ENCODE data around the gene C2CD2L.
A peak's percentile ranks its signal among the peaks of the same experiment; 100 is the strongest.
"Not testable (repeated sequence)": the region's sequence is repeated elsewhere in the genome, so short reads cannot be mapped to it uniquely, and the experiment has no call there.

Gene C2CD2L

GRCh38 chr11:119106564-119107537 lies at the start of gene C2CD2L:
Gene C2CD2L, plus strand, starts transcription at chr11:119107344. Its CDS starts 398 bp downstream, at chr11:119107742.
- peak; percentile 95 for DNase-seq

- DNase-seq, result not testable (repeated sequence)
These were observed 48.0 kb upstream of the C2CD2L start for GRCh38 chr11:119059128-119059527.

DNA sequence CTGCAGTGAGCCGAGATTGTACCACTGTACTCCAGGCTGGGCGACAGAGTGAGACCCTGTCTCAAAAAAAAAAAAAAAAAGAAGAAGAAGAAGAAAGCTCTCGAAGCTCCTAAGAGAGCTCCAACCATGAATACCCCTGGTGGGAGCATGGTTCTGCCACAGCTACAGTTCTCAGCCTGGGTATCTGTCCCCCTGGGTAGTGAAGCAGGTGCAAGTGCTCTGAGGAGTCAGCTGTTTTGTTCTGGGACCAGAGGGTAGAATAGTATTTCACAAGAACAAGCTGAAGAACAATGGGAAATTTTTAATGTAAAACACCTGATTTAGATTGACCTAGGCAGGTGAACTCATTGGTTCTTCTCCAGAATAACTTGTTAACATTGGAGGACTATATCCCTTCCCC lies 45.9 kb upstream of the C2CD2L start:
- DNase-seq, result no peak

- DNase-seq, result no peak
These were observed 44.4 kb upstream of the C2CD2L start for GRCh38 chr11:119062779-119063178.

DNA sequence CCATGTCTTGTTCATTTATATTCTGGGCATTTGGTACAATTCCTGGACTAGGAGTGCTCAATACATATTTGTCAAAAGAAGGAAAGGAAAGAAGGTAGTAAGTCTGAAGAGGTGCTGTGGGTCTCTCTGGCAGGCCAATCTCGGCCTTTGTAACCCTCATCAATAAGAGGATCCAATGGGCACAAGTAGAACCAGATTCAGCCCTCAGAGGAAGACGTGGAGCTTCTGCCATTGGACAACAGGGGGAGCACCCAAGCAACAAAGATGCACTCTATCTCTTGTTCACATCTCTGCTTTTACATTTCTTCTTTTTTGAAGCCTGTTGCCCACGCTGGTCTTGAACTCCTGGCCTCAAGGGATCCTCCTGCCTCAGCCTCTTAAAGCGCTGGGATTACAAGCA lies 41.8 kb upstream of the C2CD2L start:
- DNase-seq, result no peak

GRCh38 chr11:119067371-119068222 lies 39.5 kb upstream of the C2CD2L start, which contains the start of gene VPS11:
Gene VPS11, plus strand, starts transcription at chr11:119067818. Its CDS starts 6 bp downstream, at chr11:119067824.
- DNase-seq, result peak; percentile 98

DNA sequence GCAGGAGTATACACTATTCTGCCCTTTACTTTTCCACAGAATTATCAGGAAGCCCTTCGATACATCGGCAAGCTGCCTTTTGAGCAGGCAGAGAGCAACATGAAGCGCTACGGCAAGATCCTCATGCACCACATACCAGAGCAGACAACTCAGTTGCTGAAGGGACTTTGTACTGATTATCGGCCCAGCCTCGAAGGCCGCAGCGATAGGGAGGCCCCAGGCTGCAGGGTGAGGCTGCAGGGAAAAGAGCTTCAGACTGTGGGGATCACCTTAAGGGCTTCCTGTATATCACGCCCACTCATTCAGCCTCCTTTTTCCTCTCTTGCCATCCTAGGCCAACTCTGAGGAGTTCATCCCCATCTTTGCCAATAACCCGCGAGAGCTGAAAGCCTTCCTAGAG lies 29.3 kb upstream of the C2CD2L start:
- DNase-seq, result no peak

- no peak for DNase-seq
These were observed 28.3 kb upstream of the C2CD2L start for GRCh38 chr11:119078675-119079420.

GRCh38 chr11:119081682-119082260 lies 25.4 kb upstream of the C2CD2L start:
- DNase-seq, result no peak

- DNase-seq, result peak; percentile 97
These were observed 22.3 kb upstream of the C2CD2L start, which contains the start of gene HMBS for GRCh38 chr11:119084663-119085436. Gene HMBS, plus strand, starts transcription at chr11:119084881. Its CDS starts 153 bp downstream, at chr11:119085034.

GRCh38 chr11:119085437-119085847 lies 21.7 kb upstream of the C2CD2L start:
- DNase-seq, result no peak

- DNase-seq, result no peak
These were observed 20.0 kb upstream of the C2CD2L start for GRCh38 chr11:119087123-119087522.

DNA sequence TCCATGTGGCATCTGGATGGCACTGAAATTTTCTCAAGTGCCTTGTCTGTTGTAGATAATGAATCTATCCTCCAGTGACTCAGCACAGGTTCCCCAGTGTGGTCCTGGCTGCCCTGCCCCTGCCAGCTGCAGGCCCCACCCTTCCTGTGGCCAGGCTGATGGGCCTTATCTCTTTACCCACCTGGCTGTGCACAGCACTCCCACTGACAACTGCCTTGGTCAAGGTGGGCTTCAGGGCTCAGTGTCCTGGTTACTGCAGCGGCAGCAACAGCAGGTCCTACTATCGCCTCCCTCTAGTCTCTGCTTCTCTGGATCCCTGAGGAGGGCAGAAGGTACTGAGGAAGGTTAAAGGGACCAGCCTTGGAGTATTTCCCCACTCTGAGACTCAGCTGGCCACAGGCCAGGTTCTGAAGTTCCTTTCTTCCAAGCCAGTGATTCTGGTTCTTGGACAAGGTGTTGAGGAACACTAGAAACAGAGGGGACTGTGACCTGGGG lies 19.4 kb upstream of the C2CD2L start:
- DNase-seq, result no peak

DNA sequence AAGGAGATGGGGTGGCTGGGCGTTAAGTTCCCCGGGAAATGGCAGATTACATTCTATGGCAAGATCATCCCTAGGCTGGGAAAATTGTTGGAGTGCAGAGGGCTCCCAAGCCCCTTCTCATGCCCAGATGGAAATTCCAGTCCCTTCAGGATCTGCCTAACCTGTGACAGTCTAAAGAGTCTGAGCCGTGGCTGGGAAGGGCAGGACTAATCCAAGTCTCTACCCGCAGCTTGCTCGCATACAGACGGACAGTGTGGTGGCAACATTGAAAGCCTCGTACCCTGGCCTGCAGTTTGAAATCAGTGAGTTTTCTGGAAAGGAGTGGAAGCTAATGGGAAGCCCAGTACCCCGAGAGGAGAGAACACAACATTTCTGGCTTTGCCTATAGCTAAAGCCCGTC lies 18.7 kb upstream of the C2CD2L start:
- no peak for DNase-seq

- no peak for DNase-seq
These were observed 17.8 kb upstream of the C2CD2L start for GRCh38 chr11:119089319-119089718.

DNA sequence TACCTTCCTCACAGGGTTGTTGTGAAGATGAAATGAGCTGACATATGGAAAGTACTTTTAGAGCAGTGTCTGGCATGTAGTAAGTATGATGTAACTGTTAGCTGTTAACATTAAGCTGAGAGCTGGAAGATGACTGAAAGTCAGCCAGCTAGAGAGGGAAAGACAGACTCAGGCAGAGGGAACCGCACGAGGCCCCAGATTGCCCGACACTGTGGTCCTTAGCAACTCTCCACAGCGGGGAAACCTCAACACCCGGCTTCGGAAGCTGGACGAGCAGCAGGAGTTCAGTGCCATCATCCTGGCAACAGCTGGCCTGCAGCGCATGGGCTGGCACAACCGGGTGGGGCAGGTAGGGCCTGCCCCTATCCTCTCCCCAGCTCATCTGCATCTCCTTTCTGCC lies 16.0 kb upstream of the C2CD2L start:
- no peak for DNase-seq

- no peak for DNase-seq
These were observed 14.9 kb upstream of the C2CD2L start for GRCh38 chr11:119091966-119092879.

DNA sequence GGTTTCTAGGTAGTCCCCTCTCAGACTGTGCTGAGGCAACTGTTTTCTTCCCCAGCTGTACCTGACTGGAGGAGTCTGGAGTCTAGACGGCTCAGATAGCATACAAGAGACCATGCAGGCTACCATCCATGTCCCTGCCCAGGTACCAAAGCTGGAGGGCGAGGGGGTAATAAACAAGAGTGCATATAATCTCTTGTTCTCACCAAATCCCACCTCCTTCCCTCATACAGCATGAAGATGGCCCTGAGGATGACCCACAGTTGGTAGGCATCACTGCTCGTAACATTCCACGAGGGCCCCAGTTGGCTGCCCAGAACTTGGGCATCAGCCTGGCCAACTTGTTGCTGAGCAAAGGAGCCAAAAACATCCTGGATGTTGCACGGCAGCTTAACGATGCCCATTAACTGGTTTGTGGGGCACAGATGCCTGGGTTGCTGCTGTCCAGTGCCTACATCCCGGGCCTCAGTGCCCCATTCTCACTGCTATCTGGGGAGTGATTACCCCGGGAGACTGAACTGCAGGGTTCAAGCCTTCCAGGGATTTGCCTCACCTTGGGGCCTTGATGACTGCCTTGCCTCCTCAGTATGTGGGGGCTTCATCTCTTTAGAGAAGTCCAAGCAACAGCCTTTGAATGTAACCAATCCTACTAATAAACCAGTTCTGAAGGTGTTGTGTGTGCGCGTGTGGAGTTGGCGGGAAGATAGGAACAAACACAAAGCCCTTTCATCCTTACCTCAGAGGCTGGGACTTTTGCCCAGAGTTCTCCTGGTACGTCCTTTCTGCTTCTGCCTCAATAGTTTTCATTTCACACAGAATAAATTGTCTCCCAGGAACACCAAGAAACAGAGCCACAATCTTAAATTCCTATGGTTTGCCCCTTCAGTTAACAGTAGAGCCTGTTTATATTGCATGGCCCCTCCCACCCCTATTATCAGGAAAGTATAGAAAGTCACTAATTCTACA lies 14.0 kb upstream of the C2CD2L start:
- DNase-seq, result no peak

Data from right hindlimb (tissue), 1 donor.